HG03280 (cell line): ENCODE results near the gene C1orf174.
"Not testable (repeated sequence)": the region's sequence is repeated elsewhere in the genome, so short reads cannot be mapped to it uniquely, and the experiment has no call there.

Experiments used
- ATAC-seq: cut with Tn5 transposase; IDR thresholded peaks from one replicate; pipeline ENCODE4 v1.9.1; 2021; ENCODE audit warnings: mild to moderate bottlenecking, moderate library complexity; ENCODE audit not compliant: unreplicated experiment

C1orf174 gene

DNA sequence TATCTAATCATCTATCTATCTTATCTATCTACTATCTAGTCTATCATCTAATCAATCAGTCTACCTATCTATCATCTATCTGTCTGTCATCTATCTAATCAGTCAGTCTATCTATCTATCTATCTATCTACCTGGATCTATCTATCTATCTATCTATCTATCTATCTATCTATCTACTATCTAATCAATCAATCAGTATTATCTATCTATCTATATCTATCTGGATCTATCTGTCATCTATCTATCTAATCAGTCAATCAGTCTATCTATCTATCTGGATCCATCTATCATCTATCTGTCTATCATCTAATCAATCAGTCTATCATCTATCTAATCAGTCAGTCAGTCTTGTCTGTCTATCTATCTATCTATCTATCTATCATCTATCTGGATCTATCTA lies 26.9 kb upstream of the C1orf174 start:
- no peak for ATAC-seq

DNA sequence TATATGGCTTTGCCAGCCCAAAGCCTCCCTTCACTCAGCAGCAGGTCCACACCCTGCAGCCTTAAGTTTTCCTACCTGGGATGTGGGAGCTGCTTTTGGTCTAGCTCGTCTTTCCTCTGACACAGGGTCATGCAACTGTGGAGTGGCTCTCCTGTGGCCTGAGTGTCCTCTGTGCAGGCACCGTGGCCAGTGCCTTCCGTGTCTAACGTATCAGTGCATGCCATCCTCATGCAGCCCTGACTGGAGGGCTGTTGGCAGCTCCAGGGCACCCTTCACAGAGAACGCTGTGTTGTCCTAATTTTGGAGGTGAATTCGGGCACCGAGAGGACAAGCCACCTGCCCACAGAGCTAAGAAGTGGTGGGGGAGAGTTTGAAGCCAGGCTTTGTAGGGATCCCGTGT lies 25.7 kb upstream of the C1orf174 start:
- ATAC-seq = no peak

DNA sequence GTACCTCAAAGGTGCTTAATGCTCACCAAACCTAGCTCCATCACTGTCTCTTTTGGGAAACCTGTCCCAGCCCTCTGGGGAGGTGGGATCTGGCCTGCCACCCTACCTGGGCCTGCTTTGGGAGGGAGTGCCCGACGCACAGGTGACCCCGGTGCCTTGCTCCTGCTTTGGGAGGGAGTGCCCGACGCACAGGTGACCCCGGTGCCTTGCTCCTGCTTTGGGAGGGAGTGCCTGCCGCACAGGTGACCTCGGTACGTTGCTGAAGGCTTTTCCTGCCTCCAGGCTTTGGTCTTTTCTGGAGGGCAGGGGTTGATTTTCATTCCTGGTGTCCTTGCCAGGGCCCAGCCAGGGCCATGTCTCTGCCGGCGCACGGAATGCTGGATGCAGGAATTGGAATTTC lies 25.2 kb upstream of the C1orf174 start:
- no peak for ATAC-seq

DNA sequence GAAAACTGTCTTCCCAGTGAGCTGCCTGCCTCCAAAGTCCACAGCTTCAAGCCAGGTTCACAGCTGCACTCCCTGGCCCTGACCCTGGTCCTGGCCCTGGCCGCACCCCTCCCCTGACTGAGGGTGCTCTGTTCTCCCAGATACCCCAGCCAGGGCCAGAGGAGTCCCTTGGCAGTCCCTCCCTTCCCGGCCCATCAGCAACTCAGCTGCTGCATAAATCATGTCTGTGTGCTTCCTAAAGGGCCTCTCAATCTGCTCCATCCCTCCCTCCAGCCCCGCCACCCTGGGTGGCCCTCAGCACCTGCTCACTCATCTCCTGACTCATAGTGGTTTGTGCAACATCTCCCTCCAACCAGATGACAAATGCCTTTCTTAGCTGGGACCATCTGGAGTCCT lies 24.8 kb upstream of the C1orf174 start:
- no peak for ATAC-seq

DNA sequence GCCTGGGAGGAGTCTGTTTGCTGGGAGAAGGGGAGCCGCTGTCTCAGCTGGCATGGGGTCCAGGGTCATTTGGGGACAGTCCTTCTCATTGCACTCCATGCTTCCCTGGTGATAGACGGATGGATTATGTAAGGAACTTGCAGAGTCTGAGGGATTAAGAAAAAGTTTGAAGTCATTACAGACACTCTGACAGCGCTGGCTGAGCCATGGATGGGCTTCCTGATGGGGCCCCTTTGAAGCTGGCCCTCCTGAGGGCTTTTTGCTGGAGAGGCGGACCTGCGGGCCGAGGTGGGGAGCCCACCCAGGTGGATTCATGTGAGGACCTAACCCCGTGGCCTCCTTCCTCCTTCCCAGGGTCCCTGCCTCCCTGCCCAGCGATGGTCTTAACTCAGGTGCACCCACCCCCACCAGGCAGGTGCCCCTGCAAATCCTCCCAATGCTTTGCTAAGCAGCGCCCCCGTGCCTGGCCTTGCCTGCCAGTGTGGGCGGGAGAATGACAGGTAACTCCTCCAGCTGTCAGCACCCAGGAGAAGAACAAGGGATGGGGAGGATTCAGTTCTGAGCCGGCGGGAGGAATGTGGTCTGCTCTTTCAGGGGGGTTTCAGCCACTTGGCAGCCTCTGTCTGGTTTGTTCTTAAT lies 24.2 kb upstream of the C1orf174 start:
- no peak for ATAC-seq

DNA sequence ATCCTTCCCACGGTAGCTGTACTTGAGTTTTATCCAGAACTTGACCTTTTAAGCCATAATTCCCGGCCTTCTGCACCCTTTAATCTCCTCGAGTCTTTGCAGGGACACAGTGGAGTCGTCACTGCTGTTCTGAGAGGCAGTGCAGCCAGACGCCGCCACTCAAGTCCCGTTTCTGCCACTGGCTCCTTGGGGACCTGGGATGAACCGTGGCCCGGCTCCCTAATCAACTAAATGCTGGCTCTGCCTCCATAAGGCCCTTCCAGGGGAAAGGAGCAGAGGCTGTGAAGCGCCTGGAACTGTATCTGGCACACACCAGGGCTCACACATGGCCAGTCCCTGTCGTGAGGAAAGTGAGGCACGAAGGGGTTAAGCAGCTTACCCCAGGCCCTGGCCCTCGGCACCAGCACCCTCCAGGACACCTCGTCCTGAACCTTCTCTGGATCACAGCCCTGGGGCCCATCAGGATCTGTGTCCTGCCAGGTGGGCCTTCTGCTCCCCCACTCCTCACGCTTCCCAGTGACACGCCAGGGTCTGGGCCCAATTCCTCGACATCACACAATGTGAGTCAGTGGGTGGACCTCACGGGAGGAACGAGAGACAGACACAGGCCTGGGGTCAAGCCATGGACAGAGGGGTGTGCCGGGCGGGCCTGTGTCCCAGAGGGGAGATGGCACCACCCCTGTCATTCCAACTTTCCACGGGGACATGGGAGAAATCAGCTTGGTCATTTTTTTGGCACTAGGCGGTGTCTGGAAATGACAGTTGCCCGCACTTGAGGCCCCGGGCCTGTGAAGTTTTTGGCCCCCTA lies 23.5 kb upstream of the C1orf174 start:
- no peak for ATAC-seq

DNA sequence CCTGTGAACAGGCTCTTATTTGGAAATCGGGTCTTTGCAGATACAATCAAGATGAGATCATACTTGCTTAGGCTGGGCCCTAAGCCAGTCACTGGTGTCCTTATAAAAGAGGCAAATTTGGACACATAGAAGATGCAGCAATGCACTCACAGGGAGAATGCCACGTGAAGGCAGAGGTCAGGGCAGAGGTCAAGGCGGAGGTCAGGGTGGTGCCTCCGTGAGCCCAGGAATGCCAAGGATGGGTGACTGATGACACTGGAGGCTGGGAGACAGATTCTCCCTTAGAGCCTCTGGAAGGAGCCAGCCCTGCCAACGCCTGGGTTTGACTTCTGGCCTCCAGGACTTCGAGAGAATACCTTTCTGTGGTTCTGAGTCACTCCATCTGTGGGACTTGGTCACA lies 22.8 kb upstream of the C1orf174 start:
- ATAC-seq = no peak

DNA sequence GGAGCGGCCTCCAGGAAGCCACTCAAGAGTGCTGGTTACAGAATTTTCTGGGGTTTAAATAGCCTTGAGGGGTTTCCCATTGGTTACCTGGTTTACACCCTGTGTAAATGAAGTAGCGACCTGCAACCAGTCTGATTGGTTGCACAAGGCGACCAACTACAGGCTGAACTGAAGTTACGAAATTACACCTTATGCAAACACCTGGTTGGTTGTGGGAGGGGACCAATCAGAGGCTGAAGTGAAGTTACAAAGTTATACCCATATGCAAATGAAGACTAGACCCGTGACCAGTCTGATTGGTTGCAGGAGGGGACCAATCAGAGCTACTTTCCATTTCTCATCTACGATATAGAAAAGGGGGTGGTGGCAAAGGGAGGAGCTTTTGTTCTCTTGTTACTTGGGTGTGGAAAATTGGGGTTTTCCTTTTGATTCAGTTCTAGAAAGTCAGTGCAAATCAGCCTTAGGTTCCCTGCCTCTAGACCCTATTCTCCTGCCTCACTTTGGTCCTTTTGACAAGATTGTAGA lies 22.2 kb upstream of the C1orf174 start:
- ATAC-seq = no peak

DNA sequence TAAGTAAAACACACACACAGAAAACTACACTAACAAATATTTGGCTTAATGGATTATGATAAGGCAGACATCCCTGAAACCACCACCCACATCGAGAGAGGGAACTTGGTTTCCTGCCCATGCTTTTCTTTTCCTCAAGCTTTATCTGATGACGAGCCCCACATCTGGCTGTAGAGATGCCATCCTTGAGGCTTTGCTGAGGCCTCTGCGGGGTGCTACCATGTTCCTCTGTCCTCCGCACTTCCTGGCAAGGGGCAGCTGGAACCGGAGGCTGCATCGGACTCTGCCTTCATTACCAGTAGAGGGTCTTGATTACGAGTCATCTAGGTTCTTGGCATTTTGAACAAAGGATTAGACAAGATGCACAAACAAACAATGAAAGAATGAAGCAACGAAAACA lies 21.7 kb upstream of the C1orf174 start:
- ATAC-seq = no peak

DNA sequence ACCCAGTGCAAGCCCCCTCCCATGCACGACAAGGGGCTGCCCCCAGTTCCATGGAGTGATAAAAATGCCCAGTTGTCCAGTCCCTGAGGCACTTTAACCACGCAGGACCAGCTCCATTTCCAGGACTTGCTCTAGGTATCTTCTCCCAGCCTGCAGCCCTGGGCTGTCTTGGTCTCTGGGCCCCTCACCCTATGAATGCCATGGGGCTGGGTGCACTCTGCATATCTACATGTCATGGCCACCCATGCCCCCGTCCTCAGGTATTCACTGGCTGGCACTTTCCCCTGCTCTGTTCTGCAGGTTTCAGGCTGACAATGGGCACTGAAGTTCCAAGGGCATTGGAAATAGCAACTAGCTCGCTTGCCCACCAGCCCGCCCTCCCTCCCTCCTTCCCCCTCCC lies 19.6 kb upstream of the C1orf174 start:
- ATAC-seq = no peak

DNA sequence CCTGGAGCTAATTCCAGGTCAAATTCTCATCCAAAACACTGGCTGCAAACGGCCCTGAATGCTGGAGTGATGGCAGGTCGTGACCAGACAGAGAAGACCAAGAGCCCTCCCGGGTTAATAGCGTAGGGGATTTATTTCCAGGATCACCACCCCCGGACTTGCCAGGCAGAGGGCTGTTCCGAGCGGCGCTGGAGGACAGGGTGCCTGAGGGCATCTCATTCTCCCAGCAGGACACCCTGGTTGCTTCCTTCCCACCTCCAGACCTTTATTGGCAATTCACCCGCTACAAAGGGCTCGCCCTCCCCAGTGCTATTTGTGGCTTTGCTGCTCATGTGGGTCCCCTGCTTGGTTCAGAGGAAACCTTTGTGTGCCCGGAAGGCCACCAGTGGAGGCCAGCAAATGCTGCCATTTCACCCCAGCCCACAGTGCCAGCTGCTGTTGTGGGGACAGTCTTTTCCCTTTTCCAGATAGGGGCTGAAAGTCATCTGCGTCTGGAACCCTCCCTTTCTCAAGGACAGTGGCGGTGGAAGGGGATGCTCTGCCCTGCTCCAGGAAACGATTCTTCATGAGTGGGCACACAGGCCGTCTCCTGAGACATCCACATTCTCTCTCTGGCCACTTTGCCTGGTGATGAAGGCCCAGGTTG lies 19.0 kb upstream of the C1orf174 start:
- ATAC-seq = no peak

DNA sequence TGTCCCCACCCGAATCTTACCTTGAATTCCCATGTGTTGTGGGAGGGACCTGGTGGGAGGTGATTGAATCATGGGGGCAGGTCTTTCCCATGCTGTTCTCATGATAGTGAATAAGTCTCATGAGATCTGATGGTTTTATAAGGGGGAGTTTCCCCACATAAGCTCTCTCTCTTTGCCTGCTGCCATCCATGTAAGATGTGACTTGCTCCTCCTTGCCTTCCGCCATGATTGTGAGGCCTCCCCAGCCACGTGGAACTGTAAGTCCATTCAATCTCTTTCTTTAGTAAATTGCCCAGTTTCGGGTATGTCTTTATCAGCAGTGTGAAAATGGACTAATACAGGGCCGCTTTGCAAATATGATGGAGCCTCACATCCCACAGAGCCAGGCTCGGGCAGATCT lies 18.3 kb upstream of the C1orf174 start:
- ATAC-seq = not testable (repeated sequence)

DNA sequence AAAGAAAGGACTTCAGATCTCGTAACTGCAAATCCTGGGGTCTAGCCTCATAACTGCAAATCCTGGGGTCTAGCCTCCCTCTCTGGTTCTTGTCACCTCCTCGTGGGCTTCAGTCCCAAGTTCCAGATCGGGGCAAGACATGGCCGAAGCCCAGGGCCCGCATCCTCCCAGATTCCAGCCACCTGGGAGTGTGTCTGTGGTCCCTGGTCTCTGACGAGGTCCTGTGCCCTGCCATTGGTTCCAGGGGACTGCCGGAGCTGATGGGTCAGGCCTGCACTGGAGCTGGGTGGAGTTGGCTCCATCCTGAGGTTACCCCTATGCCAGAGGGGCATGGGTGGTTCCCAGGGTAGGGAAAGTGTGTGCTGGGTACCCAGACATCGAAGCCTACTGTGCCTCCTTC lies 17.7 kb upstream of the C1orf174 start:
- ATAC-seq = no peak

DNA sequence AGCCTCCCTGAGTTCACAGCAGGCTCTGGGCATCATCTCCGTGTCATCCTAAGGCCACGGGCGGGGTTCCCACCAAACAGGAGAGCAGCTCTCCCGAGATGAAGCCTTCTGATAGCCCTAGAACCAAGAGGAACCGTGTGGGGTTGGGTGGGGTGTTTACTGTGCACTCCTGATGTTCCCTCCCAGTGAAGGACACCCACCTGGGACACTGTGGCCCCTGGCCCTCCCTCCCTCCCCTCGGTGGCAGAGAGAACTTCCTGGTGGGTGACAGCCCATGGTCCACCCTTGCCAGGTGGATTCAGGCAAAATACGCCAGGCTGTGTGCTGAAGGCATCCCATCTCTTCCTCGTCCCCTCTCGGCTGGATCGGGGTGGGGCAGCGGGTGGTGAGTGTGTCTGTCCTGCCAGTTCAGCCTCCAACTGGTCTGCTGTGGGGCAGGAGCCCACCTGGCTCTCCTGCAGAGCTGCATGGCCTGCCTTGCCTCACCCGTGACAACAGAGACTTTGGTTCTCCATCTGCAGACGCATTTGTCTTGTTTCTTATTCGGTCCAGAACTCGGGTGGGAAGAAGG lies 15.6 kb upstream of the C1orf174 start:
- ATAC-seq = no peak

DNA sequence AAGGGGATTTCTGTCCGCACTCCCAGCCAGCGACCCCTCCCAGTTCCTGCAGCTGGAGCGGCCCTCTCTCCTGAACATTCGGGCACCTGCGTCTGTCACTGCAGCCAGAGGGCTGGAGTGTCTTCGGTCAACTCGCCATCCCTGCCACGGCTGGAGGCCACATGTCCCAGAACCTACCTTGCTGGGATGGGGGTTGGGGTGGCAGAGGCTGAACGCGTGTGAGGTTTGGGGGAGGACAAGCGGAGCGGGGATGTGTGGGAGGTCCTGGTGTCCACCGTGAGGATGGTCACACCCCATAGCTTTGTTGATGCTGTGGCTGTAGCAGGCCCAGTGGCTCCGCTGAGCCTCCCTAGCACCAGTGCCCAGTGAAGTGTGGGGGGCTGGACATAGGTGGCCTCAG lies 14.8 kb upstream of the C1orf174 start:
- ATAC-seq = no peak

DNA sequence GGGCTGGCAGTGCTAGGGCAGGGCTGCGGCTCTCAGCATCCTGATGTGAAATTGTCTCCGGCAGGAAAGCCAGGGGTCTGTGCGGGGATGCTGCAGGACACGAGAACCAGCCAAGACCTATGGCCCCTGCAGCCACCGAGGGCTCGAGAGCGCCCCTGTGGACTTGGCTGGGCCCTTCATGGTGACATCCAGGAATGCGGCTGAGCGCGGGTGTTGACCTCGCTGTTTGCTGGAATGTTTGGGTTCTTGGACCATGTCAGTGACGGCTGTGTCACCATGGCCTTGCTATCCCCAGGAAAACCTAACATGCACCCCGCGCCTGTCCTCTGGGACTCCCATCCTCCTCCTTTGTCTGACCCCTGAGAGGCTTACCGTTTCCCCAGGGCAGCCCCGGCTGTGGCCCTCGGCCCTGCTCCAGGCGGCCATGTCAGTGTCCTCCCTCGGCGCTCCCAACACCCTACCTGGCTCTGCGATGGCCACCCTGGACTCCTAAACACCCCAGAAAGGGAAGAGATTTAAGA lies 14.3 kb upstream of the C1orf174 start:
- ATAC-seq = no peak

DNA sequence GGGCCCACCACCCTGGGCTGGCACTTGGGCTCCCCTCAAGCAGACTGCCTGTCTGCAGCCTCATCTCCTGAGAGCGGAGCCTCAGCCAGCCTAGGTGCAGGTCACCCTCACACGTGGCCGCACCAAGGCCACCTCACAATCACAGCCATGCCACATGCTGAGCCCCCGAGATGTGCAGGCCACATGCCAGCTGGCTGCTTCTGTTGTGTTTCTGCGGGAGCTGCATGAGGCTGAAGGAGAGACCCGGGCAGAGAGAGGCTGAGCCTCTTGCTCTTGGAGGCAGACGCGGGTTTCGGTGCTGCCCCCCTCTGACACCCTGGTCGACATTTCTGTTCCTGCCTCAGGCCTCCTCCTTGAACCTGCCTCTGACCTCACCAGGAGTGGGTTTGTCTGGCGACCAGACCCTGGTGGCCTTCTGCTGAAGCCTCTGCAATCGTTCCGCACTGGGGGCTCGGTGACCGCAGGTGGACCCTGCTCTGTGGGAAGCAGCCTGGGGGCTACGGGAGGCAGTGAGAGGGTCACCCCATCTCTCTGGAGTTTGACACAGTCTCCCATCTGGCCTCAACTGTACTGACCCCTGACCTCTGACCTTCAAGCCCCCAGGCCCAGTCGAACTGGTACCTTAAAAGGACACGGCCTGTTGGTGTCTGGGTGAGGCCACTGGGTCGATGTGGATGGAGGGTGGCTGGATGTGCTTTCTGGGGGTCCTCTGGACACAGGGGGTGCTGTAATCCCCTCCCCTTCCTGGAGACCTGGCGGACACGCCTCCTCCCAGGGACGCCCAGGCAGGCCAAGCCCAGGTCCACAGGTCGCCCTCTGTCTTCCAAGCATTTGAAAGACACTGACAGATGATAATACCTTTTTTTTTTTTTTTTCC lies 13.0 kb upstream of the C1orf174 start:
- ATAC-seq = no peak

DNA sequence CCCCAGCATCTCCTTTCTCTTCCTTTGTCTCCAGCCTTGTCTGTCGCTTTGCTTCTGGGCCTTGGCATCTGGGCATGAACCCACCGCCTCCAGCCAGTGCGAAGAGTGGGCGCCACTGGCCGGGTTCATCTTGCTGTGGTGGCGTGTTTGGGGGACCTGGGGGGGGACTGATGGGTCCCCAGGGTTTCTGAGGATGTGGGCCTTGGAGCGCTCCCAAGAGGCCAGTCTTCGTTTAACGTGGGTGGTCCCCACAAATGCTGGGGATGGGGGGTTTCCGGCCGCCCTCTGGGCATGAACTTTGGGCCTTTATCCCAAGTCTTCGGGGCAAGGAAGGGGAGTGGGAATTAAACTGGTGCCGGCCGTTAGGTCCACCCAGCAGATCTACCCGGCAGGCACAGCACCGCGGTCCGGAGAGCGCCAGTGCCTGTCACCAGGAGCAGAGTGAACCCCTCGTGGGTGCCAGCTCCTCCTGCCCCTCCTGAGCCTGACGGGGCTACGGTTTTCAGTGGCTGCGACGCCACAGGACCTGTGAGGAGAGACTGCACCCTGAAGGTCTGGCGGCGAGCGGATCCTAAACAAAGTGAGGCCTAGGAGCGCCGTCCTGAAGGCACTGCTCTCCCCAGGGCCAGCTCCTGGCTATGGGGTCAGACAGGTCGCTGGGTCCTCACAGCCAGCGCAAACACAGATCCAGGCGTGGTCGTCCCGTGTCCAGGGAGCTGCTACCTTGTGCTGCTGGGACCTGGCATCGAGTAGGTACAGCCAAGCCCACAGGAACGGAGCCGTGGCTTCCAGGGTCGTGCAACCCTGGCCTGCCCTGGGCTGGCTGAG lies 12.1 kb upstream of the C1orf174 start:
- no peak for ATAC-seq
